OCI-LY3 (cell line): ENCODE results near the gene ABCG1.

Source experiments
- H2AFZ ChIP-seq: fragments of 200-600, 300-600 bp; shearing (Covaris generic); 2 replicates; pipeline ENCODE4 v1.6.0; 2014; ENCODE audit warnings: antibody characterized with exemption, low read depth, low read length
- H3K27ac ChIP-seq: fragments of 200-600, 300-600 bp; sonication (generic); 2 replicates; pipeline ENCODE4 v1.5.1; 2014; ENCODE audit warnings: mild to moderate bottlenecking, low read length, moderate library complexity, mixed read lengths
- H3K27me3 ChIP-seq: fragments of 200-600, 300-600 bp; sonication (generic); 2 replicates; pipeline ENCODE4 v1.6.1; 2014; ENCODE audit warnings: low read depth, low read length, mixed read lengths
- H3K36me3 ChIP-seq: fragments of 200-600, 300-600 bp; sonication (generic); replicated peaks from 2 replicates; pipeline ENCODE3; 2014; ENCODE audit warnings: low read depth, low read length, mixed read lengths
- H3K4me1 ChIP-seq: fragments of 300-600, 200-600 bp; sonication (generic); 2 replicates; pipeline ENCODE4 v1.6.1; 2014; ENCODE audit warnings: low read length, mixed read lengths
- H3K4me2 ChIP-seq: fragments of 200-600, 300-600 bp; sonication (generic); 2 replicates; pipeline ENCODE4 v1.6.1; 2014; ENCODE audit warnings: low read length, mixed read lengths
- H3K4me3 ChIP-seq: fragments of 300-600, 200-600 bp; sonication (generic); 2 replicates; pipeline ENCODE4 v1.5.1; 2014; ENCODE audit warnings: antibody characterized with exemption, mild to moderate bottlenecking, low read length, moderate library complexity
- H3K79me2 ChIP-seq: fragments of 300-600, 200-600 bp; shearing (Covaris generic); 2 replicates; pipeline ENCODE4 v1.6.1; 2014; ENCODE audit warnings: mild to moderate bottlenecking, low read length, mixed read lengths
- H3K9ac ChIP-seq: fragments of 300-600, 200-600 bp; shearing (Covaris generic); 2 replicates; pipeline ENCODE4 v1.6.0; 2014; ENCODE audit warnings: mild to moderate bottlenecking, low read length, moderate library complexity
- H3K9me3 ChIP-seq: fragments of 200-600, 300-600 bp; shearing (Covaris generic); 2 replicates; pipeline ENCODE4 v1.6.1; 2014; ENCODE audit warnings: low read length, mixed read lengths; ENCODE audit not compliant: insufficient read depth
- H4K20me1 ChIP-seq: fragments of 200-600, 300-600 bp; sonication (generic); 2 replicates; pipeline ENCODE4 v1.6.1; 2016; ENCODE audit warnings: low read length, mixed read lengths; ENCODE audit not compliant: insufficient read depth
- EZH2phosphoT487 ChIP-seq: fragments of 200-600 bp; shearing (Covaris generic); IDR thresholded peaks from 2 replicates; pipeline ENCODE4 v1.6.1; 2018; ENCODE audit warnings: antibody characterized with exemption, mixed run types, low read depth
- TF ChIP-seq, protein P1 (sequence below): fragments of 200-600, 300-600 bp; sonication (generic); IDR thresholded peaks from 2 replicates; pipeline ENCODE4 v1.5.1; 2014; ENCODE audit warnings: antibody characterized with exemption, low read length, low read depth

ABCG1 gene

DNA sequence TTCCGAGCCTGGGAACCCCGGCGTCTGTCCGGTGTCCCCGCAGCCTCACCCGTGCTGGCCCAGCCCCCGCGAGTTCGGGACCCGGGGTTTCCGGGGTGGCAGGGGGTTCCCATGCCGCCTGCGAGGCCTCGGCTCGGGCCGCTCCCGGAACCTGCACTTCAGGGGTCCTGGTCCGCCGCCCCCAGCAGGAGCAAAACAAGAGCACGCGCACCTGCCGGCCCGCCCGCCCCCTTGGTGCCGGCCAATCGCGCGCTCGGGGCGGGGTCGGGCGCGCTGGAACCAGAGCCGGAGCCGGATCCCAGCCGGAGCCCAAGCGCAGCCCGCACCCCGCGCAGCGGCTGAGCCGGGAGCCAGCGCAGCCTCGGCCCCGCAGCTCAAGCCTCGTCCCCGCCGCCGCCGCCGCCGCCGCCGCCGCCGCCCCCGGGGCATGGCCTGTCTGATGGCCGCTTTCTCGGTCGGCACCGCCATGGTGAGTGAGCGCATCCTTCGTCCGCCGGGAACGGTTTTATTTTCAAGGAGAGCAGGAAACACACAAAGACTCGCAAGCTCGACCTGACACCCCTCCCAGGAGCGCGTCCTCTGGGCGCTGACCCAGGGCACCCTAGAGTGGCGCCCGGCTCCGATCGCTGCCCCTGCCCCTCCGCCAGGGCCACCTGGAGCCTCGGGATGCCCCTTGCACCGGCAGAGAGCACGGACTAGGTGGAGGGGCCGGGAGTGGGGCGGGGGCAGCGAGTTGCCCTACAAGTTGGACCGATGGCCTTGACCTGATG lies at the start of gene ABCG1:
Gene ABCG1 (plus strand): TSS at position 305 of the 770 bp plus-strand sequence. CDS start 123 bp downstream, at position 428.
- H3K36me3 ChIP-seq, result no peaks in the 10 kb centered on the region
- no peaks in the 10 kb centered on the region for H4K20me1 ChIP-seq
- H3K9me3 ChIP-seq, result no peaks in the 10 kb centered on the region
- no peaks in the 10 kb centered on the region for H3K4me1 ChIP-seq
- peak within 1 kb of the TSS; percentile 53 for H3K4me2 ChIP-seq
- peak within 1 kb of the TSS; percentile 67 for H2AFZ ChIP-seq
- H3K27me3 ChIP-seq, result no peaks in the 10 kb centered on the region
- peak within 1 kb of the TSS; percentile 70 for H3K4me3 ChIP-seq
- no peaks in the 10 kb centered on the region for H3K79me2 ChIP-seq
- H3K9ac ChIP-seq, result no peak within 1 kb of the TSS
- no peak within 1 kb of the TSS for H3K27ac ChIP-seq
- TF ChIP-seq, protein P1, sequence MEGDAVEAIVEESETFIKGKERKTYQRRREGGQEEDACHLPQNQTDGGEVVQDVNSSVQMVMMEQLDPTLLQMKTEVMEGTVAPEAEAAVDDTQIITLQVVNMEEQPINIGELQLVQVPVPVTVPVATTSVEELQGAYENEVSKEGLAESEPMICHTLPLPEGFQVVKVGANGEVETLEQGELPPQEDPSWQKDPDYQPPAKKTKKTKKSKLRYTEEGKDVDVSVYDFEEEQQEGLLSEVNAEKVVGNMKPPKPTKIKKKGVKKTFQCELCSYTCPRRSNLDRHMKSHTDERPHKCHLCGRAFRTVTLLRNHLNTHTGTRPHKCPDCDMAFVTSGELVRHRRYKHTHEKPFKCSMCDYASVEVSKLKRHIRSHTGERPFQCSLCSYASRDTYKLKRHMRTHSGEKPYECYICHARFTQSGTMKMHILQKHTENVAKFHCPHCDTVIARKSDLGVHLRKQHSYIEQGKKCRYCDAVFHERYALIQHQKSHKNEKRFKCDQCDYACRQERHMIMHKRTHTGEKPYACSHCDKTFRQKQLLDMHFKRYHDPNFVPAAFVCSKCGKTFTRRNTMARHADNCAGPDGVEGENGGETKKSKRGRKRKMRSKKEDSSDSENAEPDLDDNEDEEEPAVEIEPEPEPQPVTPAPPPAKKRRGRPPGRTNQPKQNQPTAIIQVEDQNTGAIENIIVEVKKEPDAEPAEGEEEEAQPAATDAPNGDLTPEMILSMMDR, result no peak
- no peak for TF ChIP-seq EZH2phosphoT487

DNA sequence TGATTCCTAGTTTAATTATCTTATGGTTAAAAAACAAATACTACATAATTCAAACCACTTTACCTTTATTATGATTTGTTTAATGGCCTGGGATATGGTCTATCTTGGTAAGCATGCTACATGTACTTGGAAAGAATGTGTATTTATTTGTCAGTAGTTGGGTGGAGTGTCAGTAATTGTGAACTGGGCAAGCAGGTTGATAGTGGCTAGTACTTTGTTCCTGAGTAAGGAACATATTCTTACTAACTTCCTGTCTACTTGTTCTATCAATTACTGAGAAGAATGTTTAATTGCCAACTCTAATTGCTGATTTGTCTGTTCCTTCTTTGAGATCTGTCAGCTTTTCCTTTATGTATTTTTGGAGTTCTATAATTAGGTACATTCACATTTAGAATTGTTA lies 49.2 kb upstream of the ABCG1 start:
- no peak for TF ChIP-seq EZH2phosphoT487
- TF ChIP-seq, protein P1, result no peak
- no peaks in the 10 kb centered on the region for H3K36me3 ChIP-seq
- H3K27ac ChIP-seq, result no peak overlapping the region
- H3K27me3 ChIP-seq, result no peaks in the 10 kb centered on the region
- no peaks in the 10 kb centered on the region for H3K79me2 ChIP-seq
- no peak overlapping the region for H3K4me2 ChIP-seq
- no peaks in the 10 kb centered on the region for H4K20me1 ChIP-seq
- H3K4me3 ChIP-seq, result no peak overlapping the region
- no peaks in the 10 kb centered on the region for H3K9me3 ChIP-seq
- no peaks in the 10 kb centered on the region for H3K4me1 ChIP-seq
- H3K9ac ChIP-seq, result no peak overlapping the region
- no peak overlapping the region for H2AFZ ChIP-seq

DNA sequence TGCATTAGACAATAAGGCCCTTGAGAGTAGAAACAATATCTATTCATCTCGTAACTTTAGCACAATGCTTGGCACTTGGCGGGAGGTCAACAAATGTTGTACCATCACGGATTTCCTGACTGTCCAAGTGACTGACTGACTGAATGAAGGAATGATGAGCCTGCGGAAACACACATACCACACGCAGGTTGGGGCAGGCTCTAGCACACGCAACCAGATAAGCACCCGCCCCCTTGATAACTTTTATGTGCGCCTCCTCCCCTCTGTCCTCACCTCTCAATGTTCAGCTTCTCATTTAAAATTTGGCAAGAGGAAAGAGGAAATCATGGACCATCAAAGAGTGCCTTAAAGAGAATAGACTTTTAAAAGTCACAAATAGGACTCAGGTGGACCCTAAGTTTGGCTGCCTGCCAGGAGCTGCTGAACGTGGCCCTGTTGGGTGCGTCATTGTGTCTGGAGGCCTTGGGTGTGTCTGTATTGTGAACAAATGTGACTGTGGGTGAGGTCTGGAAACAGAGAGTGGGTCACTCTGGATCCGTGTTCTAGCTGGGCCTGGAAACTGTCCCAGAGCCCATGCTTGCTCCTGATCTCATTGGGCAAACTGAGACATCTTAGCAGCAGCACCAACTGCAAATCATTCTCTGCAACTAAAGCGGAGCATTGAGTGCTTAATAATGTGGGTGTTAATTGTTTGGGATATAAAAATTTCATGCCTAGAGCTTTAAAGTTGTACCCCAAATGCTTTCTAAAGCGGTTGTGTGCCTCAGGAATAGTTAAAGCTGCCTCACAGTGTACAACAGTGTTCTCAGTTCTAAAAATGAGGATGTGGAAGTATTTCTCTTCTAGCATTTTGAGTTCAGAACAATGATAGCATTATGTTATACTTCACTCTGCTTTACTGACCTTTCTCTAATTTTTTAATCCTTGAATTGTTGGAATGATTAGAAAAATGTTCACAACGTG lies 47.6 kb upstream of the ABCG1 start:
- Histone ChIP-seq H3K4me1 (no peaks in the 10 kb centered on the region), H3K27ac (no peak overlapping the region), H3K9ac (no peak overlapping the region), H4K20me1 (no peaks in the 10 kb centered on the region), H3K9me3 (no peaks in the 10 kb centered on the region), H3K4me3 (no peak overlapping the region), H3K36me3 (no peaks in the 10 kb centered on the region), H3K79me2 (no peaks in the 10 kb centered on the region), H3K27me3 (peaks cover 3% of the 10 kb centered on the region; the same call in 1 of the 2 replicates), H3K4me2 (no peak overlapping the region), H2AFZ (no peak overlapping the region)
- no peak for TF ChIP-seq EZH2phosphoT487
- TF ChIP-seq, protein P1, result no peak
